CD4-positive, CD25-positive, alpha-beta regulatory T cell (primary cell): ENCODE results near the gene TMEM200B. TPM values are rescaled to one million over a fixed set of nuclear protein-coding genes. Genes with fewer than 3 reads are reported as not detected.
"Not testable (repeated sequence)": the region's sequence is repeated elsewhere in the genome, so short reads cannot be mapped to it uniquely, and the experiment has no call there.

ENCODE experiments used
- ATAC-seq, 2 donors: fragments of 150-1000 bp; cut with Tn5 transposase; one replicate each; pipeline ENCODE4 v1.10.0; 2021; ENCODE audit warnings: low read depth in 2 of 2, moderate number of reproducible peaks in 2 of 2, moderate library complexity in 1 of 2
- DNase-seq, 3 donors: peaks; one replicate each; pipeline versions ENCODE4 v3.0.0 to v3.0.0-alpha.2; 2012 to 2022; ENCODE audit warnings: mixed read lengths in 1 of 3
- H3K27ac ChIP-seq: one replicate; pipeline ENCODE4 v1.7.0; 2013; ENCODE audit warnings: mild to moderate bottlenecking, low read length; ENCODE audit not compliant: insufficient read depth, poor library complexity, severe bottlenecking
- H3K27me3 ChIP-seq: one replicate; pipeline ENCODE4 v1.7.0; 2013; ENCODE audit warnings: low read length; ENCODE audit not compliant: control insufficient read depth, insufficient read depth
- H3K36me3 ChIP-seq: one replicate; pipeline ENCODE4 v1.7.0; 2013; ENCODE audit warnings: mild to moderate bottlenecking, low read length, moderate library complexity; ENCODE audit not compliant: control insufficient read depth, insufficient read depth
- H3K4me1 ChIP-seq: 2 replicates; pipeline ENCODE4 v1.7.0; 2013; ENCODE audit warnings: mild to moderate bottlenecking, low read length; ENCODE audit not compliant: insufficient read depth, control insufficient read depth, poor library complexity, severe bottlenecking
- H3K4me3 ChIP-seq: one replicate; pipeline ENCODE4 v1.7.0; 2013; ENCODE audit warnings: low read depth, mild to moderate bottlenecking, low read length, moderate library complexity
- H3K9me3 ChIP-seq, 2 experiments: 1 replicate in 1 of 2; 2 replicates in 1 of 2; pipeline ENCODE4 v1.7.0; 2013; ENCODE audit warnings: low read length in 2 of 2, mild to moderate bottlenecking in 1 of 2, moderate library complexity in 1 of 2; ENCODE audit not compliant: control insufficient read depth in 2 of 2
- H3K27ac Mint-ChIP-seq, 3 donors: one replicate each; pipeline ENCODE4 v1.8.0; 2020 to 2022; ENCODE audit warnings: mild to moderate bottlenecking in 3 of 3, mixed read lengths in 3 of 3, moderate library complexity in 2 of 3
- H3K27me3 Mint-ChIP-seq: one replicate; pipeline ENCODE4 v1.8.0; 2022; ENCODE audit warnings: mild to moderate bottlenecking, mixed read lengths
- H3K36me3 Mint-ChIP-seq: one replicate; pipeline ENCODE4 v1.8.0; 2020; ENCODE audit warnings: mixed read lengths
- H3K4me1 Mint-ChIP-seq, 4 donors: one replicate each; pipeline ENCODE4 v1.8.0; 2020 to 2022; ENCODE audit warnings: mixed read lengths in 4 of 4, mild to moderate bottlenecking in 1 of 4
- H3K4me3 Mint-ChIP-seq, 4 donors: one replicate each; pipeline ENCODE4 v1.8.0; 2020 to 2022; ENCODE audit warnings: mild to moderate bottlenecking in 4 of 4, mixed read lengths in 4 of 4, moderate library complexity in 3 of 4
- H3K9me3 Mint-ChIP-seq, 7 donors: one replicate each; pipeline ENCODE4 v1.8.0; 2020 to 2022; ENCODE audit warnings: mixed read lengths in 7 of 7, mild to moderate bottlenecking in 3 of 7, moderate library complexity in 2 of 7
- polyA plus RNA-seq, 4 donors: library from polyadenylated mRNA; unstranded; fragments of 300-500 nt; fragmentation: Illumina TruSeq; gene quantifications; one replicate each; pipeline ENCODE4 v1.2.3, GENCODE V29; 2021
- total RNA-seq: library from RNA; stranded (reverse); gene quantifications from one replicate; pipeline ENCODE4 v1.2.3, GENCODE V29; 2022

The TMEM200B gene
- total and polyA plus RNA-seq, 5 donors from 2014 or later, result 0.27 TPM; not detected in 4

- H3K27me3 ChIP-seq, result no peaks in the 10 kb centered on the region
- no peaks in the 10 kb centered on the region for H3K36me3 ChIP-seq
- no peaks in the 10 kb centered on the region for H3K4me1 ChIP-seq
- ATAC-seq, result peak in 1 of 2 donors; percentile 42
- H3K9me3 ChIP-seq, result no peaks in the 10 kb centered on the region
- H3K27ac ChIP-seq, result no peak overlapping the region
- H3K27me3 Mint-ChIP-seq, result peaks cover 38% of the 10 kb centered on the region
- H3K9me3 Mint-ChIP-seq, result peaks cover 0 to 1% (median 0%) of the 10 kb centered on the region in 7 donors
- H3K27ac Mint-ChIP-seq, result no peak overlapping the region
- no peak overlapping the region for H3K4me3 Mint-ChIP-seq
- no peak overlapping the region for H3K4me3 ChIP-seq
- H3K4me1 Mint-ChIP-seq, result no peaks in the 10 kb centered on the region
- H3K36me3 Mint-ChIP-seq, result no peaks in the 10 kb centered on the region
- no peak for DNase-seq
Measured at GRCh38 chr1:29133861-29134694, 10.4 kb upstream of the TMEM200B start.

GRCh38 chr1:29131056-29131455 is 7.4 kb upstream of the TMEM200B start:
- not testable (repeated sequence) for H3K36me3 ChIP-seq, H3K27ac ChIP-seq, H3K4me3 ChIP-seq, H3K36me3 Mint-ChIP-seq, H3K4me1 ChIP-seq, ATAC-seq, H3K9me3 Mint-ChIP-seq, H3K27me3 ChIP-seq, H3K4me1 Mint-ChIP-seq, H3K27ac Mint-ChIP-seq, H3K4me3 Mint-ChIP-seq, H3K9me3 ChIP-seq, DNase-seq
- H3K27me3 Mint-ChIP-seq, result peaks cover 46% of the 10 kb centered on the region

GRCh38 chr1:29129916-29130315 is 6.2 kb upstream of the TMEM200B start:
- no peak for ATAC-seq
- H3K9me3 ChIP-seq, result no peaks in the 10 kb centered on the region
- peaks cover 2% of the 10 kb centered on the region for H3K4me1 ChIP-seq
- Mint-ChIP-seq H3K27me3 (peaks cover 53% of the 10 kb centered on the region), H3K9me3 (peaks cover 0 to 1% (median 0%) of the 10 kb centered on the region in 7 donors), H3K4me3 (peak overlapping the region in 1 of 4 donors; percentile 2), H3K4me1 (peaks cover 0 to 10% (median 2%) of the 10 kb centered on the region in 4 donors), H3K36me3 (no peaks in the 10 kb centered on the region), H3K27ac (no peak overlapping the region)
- no peak for DNase-seq
- H3K36me3 ChIP-seq, result no peaks in the 10 kb centered on the region
- H3K27me3 ChIP-seq, result no peaks in the 10 kb centered on the region
- H3K4me3 ChIP-seq, result no peak overlapping the region
- no peak overlapping the region for H3K27ac ChIP-seq

GRCh38 chr1:29128739-29129138 is 5.0 kb upstream of the TMEM200B start:
- no peak for DNase-seq

DNA sequence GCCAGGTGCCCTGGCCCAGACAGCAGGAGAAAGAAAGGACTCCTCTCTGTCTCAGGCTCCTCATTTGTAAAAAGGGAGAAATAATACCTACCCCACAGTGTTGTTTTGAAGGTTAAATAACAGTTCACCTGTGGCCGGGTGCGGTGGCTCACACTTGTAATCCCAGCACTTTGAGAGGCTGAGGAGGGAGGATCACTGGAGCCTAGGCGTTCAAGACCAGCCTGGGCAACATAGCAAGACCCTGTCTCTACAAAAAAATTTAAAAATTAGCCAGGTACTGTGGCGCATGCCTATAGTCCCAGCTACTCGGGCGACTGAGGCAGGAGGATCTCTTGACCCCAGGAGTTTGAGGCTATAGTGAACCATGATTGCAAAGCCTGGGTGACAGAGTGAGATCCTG is 2.5 kb upstream of the TMEM200B start:
- Mint-ChIP-seq H3K4me3 (peak overlapping the region; percentile 85 to 90 (median 86)), H3K27me3 (peaks cover 50% of the 10 kb centered on the region), H3K27ac (no peak overlapping the region), H3K36me3 (no peaks in the 10 kb centered on the region), H3K4me1 (peaks cover 0 to 17% (median 2%) of the 10 kb centered on the region in 4 donors), H3K9me3 (no peaks in the 10 kb centered on the region)
- Histone ChIP-seq H3K36me3 (no peaks in the 10 kb centered on the region), H3K27ac (no peak overlapping the region), H3K9me3 (no peaks in the 10 kb centered on the region), H3K4me1 (peaks cover 33% of the 10 kb centered on the region), H3K4me3 (no peak overlapping the region), H3K27me3 (no peaks in the 10 kb centered on the region)
- no peak for DNase-seq
- no peak for ATAC-seq

More at GRCh38 chr1:29128739-29129138, 5.0 kb upstream of the TMEM200B start:
- H3K4me3 ChIP-seq, result no peak overlapping the region
- no peaks in the 10 kb centered on the region for H3K27me3 ChIP-seq
- H3K36me3 Mint-ChIP-seq, result no peaks in the 10 kb centered on the region
- H3K27me3 Mint-ChIP-seq, result peaks cover 52% of the 10 kb centered on the region
- H3K4me1 ChIP-seq, result peaks cover 13% of the 10 kb centered on the region
- no peak overlapping the region for H3K27ac ChIP-seq
- peaks cover 0 to 12% (median 2%) of the 10 kb centered on the region in 4 donors for H3K4me1 Mint-ChIP-seq
- H3K36me3 ChIP-seq, result no peaks in the 10 kb centered on the region
- no peak overlapping the region for H3K4me3 Mint-ChIP-seq
- H3K9me3 ChIP-seq, result no peaks in the 10 kb centered on the region
- no peak for ATAC-seq
- H3K9me3 Mint-ChIP-seq, result no peaks in the 10 kb centered on the region
- H3K27ac Mint-ChIP-seq, result no peak overlapping the region

GRCh38 chr1:29125788-29126187 is 2.1 kb upstream of the TMEM200B start:
- Mint-ChIP-seq H3K36me3 (no peaks in the 10 kb centered on the region), H3K4me3 (peak overlapping the region; percentile 85 to 90 (median 86)), H3K9me3 (peaks cover 0 to under 1% (median 0%) of the 10 kb centered on the region in 7 donors), H3K27ac (peak overlapping the region in 1 of 3 donors; percentile 51), H3K27me3 (peaks cover 52% of the 10 kb centered on the region), H3K4me1 (peaks cover 0 to 17% (median 2%) of the 10 kb centered on the region in 4 donors)
- ATAC-seq (no peak), DNase-seq (no peak)
- H3K9me3 ChIP-seq, result no peaks in the 10 kb centered on the region
- no peak overlapping the region for H3K27ac ChIP-seq
- H3K27me3 ChIP-seq, result no peaks in the 10 kb centered on the region
- H3K4me1 ChIP-seq, result peaks cover 33% of the 10 kb centered on the region
- H3K36me3 ChIP-seq, result no peaks in the 10 kb centered on the region
- H3K4me3 ChIP-seq, result no peak overlapping the region

DNA sequence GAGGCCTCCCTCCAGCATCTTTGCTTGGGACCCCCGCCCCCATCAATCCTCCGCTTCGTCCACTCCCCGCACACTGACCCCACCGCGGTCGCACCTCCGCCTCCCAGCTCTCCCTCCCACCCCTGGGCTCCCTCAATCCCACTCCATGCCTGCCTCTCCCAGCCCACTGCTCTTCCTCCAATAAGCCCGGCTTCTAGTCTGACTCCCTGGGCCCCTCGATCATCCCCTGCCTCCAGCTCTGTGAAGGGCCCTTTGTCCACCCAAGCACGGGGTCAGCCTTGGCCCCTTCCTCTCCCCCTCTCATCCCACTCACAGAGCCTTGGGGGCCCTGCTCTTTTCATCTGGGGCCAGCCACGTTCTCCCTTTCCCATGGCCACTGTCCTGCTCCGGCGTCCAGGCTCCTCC is 1.5 kb upstream of the TMEM200B start:
- Histone ChIP-seq H3K27me3 (no peaks in the 10 kb centered on the region), H3K4me1 (peaks cover 33% of the 10 kb centered on the region), H3K27ac (no peak overlapping the region), H3K36me3 (peaks cover 3% of the 10 kb centered on the region), H3K9me3 (no peaks in the 10 kb centered on the region), H3K4me3 (no peak overlapping the region)
- Mint-ChIP-seq H3K27ac (peak overlapping the region in 1 of 3 donors; percentile 51), H3K4me3 (peak overlapping the region; percentile 85 to 90 (median 86)), H3K27me3 (peaks cover 52% of the 10 kb centered on the region), H3K9me3 (peaks cover 0 to 2% (median 0%) of the 10 kb centered on the region in 7 donors), H3K4me1 (peaks cover 0 to 17% (median 4%) of the 10 kb centered on the region in 4 donors), H3K36me3 (no peaks in the 10 kb centered on the region)
- ATAC-seq (no peak), DNase-seq (no peak)
